SKM-1 treated with dmso at 0.1 percent for 144 hours (cell line): ENCODE data around the gene THEMIS.
"Not testable (repeated sequence)": the region's sequence is repeated elsewhere in the genome, so short reads cannot be mapped to it uniquely, and the experiment has no call there.

Source experiments
- DNase-seq: peaks from one replicate; lab custom pipeline; 2025; ENCODE audit not compliant: unreplicated experiment; lab: John Stamatoyannopoulos, UW

THEMIS gene

DNA sequence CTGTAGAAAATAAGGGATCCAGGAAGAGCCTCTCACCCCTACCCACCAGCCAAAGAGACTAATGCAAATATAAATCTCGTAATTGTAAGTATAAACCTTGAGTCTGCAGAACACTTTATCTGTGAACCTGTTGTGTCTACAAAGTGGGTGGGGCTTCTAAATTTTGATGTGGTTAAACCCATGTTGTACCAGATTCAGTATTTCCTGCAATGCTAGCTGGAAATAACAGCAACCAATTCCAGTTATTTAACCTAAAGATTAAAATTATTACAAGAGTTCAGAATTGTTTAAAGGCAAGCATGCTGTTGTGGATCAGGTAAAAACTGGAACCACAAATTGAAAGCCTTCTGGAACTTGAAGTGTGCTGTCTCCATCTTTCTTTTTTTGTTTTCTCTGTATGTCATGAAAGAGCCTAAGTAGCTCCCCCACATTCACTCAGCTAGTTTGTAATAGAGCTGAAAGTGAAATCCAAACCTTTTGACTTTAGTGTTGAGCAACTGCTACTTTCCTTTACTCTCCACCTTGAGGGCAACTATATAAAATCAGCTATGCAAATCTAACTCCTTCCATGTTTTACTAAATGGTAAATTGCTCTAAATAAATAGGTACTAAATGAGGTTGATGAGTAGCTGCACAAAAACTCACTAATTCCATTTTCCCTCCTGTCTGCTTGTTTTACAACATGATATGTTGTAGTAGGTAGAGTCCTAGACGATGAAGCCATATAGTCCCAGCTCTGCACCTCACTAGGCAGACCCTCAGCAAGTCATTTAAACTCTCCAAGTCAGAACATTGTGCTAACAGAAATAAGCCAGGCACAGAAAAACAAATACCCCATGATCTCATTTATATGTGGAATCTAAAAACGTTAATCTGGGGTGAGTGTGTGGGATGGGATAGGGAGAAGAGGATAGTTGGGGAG is 17.9 kb upstream of the THEMIS start:
- DNase-seq: no peak

DNA sequence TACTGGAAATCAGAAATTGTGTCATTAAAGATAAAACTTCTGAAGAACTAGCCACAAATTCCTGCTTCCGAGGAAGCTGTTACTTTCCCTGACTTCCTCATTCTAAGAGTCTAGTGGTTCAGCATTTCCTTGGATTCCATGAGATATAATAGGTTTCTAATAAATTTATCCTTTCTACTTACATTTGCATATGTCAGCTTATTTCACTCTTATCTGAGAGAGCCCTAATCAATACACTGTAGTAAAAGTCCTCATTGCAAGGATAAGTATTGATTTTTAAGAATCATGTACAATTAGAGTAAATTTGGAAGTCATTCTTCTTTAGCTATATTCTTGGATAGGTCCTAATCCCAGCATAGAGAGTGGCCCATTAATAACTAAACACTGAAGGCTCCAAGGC is 16.9 kb upstream of the THEMIS start:
- DNase-seq: no peak

DNA sequence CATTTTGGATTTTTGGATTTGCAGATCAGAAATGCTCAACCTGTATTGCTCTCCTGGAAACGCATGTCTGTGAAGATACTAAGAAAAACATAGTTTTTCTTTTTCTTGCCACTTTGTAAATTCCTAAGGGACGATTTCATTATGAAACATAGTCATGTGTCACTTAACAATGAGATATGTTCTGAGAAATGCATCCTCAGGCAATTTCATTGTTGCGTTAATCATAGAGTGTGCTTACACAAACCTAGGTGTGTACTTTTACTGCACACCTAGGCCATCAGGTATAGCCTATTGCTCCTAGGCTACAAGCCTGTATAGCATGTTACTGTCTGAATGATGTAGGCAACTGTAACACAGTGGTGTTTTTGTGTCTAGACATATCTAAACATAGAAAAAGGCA is 13.4 kb upstream of the THEMIS start:
- no peak for DNase-seq

DNA sequence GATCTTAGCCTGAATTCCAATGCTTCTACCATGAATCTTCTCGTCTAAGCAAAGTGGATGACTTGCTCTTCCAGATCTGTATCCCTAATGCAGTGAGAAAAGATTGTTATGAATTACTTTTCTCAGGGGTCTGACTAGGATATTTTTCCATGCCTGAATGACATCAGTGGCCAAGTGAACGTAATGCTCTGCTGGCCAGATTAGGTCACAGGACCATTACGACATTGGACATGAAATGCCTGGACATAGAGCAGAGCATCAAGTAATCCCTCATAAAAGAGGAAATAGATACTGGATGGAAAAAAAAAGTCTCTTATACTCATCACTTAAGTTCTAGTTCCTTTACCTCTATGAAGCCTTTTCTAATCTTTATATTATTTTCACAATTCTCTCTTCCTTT is 12.1 kb upstream of the THEMIS start:
- DNase-seq: no peak

DNA sequence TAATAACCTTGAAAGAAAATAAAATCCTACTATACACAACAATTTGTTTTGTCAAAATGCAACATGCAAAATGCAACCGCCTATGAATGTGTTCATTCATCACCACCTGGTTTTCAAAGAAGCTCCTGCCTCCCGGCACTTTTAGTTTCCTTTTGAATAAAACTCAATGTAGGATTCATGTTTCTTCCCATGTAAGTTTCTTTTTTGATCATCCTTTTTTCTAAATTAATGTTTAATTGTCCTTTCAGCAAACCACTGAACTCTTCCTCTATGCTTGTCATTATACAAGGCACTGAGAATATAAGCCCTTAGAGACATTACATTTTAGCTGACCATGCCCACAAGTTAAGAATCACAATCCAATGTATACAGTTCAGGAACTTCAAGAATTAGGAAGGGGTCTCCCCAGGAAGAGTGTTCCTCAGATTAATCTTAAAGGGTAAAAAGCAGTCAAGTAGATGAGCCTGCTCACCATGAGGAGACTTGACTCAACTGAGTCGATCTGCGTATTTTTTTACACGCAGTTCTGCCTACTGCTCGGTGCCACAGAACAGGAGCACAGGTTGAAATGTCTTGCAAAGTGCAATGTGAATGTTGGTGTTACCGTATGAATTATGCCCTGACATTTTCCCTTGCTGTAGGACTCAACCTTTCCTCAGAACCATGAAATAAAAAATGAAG is 7.2 kb upstream of the THEMIS start:
- DNase-seq: no peak

DNA sequence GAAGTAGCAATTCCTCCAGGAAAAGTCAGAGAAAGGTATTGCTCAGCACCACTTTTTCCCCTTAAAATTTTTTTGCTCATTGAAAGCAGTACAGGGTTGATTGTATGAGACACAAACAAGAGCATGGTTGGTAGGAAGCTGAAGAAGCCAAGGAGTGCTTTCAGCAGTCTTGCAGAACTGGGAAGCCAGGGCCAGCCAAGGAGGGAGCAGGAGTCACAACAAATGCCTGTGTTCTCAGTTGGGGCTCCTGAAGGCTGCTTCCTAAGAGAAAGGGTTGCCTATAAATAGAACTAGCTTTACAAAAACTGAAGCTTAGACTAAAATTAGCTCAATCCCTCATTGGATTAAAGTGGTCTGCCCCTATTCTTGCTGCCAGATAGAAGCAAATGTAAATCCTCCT is 3.3 kb upstream of the THEMIS start:
- DNase-seq: no peak

DNA sequence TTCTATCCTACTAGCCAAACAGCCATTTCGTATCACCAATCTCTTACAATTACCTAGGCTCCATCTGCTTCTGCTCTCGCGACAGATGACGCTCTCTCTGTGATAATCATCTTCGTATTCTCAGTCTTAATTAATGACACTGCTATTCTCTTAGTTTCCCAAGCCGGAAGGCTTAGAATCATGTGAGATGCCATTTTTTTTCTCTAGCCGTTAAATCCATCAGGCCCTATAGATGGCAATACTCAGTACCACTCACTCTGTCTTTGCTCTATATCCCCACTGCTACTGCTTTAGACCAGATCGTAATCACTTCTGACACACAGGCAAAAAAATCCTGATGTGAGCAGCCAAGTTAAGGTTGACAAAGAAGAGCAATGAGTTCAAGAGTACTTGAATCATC is 2.1 kb upstream of the THEMIS start:
- no peak for DNase-seq

DNA sequence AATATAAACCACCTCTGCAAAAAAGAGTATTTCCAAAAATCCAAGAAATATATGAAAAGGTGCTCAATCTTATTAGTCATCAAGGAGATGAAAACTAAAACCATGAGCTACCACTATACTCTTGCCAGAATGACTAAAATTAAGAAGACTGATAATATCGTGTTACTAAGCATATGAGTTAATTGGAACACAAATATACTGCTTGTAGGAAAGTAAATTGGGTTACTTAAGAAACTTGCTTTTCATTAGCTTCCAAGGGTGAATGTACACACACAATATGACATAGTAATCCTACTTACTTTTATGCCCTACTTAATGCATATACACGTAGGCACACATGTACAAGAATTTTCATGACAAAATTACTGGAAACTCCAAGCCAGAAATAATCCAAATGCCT is 3.4 kb downstream of the THEMIS start:
- DNase-seq: no peak

DNA sequence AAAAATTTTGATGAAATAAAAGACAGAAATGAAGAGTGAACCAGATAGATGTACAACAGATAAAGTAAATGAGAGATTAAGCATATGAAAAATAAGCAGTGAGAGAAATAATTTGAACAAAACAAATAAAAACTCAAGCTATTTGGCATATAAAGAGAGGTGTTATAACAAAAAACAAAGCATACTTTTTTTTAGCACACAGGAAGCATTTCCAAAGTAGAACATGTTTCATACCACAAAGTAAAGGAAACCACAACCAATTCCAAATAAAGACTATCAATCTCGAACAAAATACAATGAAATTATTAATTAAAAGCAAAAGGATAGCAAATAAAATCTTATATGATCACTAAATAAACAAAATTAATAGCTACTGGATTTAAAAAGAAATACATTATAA is 6.8 kb downstream of the THEMIS start:
- DNase-seq: no peak

DNA sequence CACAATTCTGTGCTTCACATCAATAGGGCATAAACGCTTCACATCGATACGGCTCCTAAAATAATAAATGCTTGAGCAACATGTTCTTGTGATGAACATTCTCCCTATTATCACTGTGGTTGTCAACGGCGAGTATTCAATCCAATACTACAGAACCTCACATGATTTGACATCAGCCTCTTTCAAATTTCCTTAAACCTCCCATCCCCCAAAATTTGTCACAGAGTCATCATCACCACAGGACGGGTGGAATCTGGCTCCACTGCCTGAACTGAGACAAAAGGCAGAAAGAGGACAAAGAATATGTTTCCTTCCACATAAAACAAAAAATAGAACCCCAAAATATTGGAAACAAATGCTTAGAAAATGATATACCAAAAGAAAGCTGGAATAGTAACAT is 7.3 kb downstream of the THEMIS start:
- no peak for DNase-seq

DNA sequence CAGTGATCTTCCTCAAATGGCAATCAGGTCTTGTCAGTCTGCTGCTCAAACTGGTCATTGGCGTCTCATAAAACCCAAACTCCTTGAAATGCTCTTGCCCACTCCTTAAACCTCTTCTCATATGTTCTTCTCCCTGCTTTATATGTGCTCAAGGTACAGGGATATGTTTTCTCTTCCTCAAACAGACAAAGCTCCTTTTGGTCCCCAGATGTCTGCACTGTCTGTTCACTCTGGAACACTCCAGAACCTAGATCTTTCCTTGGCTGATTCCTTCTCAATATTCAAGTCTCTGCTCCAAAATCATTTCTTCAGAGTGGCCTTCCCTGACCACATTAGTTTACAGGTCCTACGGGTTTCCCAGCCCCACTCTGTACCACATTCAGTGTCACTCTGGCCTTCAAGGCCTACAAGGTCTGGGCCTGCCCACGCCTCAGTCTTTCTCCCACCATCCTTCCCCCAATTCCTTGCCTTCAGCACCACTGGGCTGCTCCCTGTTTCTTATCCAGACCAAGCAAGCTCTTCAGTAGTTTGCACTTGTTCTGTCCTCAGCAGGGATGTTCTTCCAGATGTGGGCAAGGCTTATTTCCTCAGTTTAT is 9.0 kb downstream of the THEMIS start:
- DNase-seq: no peak

DNA sequence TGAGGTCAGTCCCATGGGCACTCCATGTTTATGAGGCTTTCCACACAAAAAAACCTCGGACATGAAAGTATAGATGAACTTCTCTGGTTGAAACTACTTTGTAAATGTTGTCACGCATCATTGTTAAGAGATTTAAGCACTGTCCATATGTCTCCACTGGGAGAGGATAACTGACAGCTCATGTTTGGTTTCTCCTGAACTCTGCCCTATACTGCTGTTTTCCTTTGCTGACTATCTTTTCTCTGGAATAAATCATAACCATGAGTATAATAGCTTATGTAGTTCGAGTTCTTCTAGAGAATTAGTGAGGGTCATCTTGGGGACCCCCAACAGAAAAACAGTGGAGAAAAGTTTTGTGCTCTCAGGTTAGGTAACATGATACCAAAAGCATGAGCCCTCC is 14.3 kb downstream of the THEMIS start:
- no peak for DNase-seq

DNA sequence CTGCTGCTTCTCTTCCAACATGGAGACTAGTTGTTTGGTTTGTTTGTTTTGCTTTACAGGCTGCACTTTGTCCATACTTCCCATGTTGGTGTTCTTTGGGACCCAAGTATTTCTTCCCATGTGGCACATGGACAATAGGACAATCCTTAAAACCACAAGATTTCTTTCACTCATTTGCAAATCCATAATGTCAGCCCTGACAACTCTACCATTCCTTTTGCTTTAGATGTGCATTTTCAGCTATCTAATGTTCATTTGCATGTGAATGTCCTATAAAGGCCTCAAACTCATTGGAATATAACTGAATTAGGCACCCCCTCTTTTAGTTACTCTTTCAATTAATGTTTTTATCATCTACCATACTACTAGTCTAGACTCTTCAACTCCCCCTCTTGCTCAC is 16.7 kb downstream of the THEMIS start:
- no peak for DNase-seq

DNA sequence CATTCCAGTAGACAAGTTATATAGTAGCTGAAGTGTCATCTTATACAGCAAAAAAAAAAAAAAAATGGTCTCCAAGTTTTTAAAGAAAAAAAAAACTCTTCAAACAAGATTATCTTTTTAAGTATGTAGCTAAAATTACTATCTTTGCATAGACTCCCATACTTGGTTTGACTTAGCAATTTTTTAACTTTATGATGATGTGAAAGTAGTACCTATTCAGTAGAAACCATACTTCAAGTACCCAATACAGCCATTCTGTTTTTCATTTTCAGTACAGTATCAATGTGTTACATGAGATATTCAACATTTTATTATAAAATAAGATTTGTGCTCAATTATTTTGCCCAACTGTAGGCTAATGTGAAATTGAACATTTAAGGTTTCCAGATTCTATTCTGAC is 18.9 kb downstream of the THEMIS start:
- not testable (repeated sequence) for DNase-seq

DNA sequence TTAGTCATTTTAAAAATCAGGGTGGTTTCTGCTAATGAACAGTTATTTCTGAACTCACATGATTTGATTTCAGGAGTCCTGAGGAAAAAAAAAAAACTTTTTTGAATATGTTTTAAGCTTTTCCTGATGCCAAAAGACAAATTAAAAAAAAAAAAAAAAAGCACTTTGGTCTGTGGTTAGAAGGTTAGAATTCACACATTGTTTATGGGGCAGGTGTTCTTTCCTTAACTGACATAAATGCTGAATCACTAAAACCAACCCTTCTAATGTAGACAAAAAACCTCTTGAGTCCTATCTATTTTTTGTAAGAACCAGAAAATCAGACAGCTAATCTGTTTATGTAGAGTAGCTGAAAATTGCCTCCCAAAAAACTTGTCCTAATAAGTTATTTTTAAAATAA is 20.4 kb downstream of the THEMIS start:
- DNase-seq: no peak

DNA sequence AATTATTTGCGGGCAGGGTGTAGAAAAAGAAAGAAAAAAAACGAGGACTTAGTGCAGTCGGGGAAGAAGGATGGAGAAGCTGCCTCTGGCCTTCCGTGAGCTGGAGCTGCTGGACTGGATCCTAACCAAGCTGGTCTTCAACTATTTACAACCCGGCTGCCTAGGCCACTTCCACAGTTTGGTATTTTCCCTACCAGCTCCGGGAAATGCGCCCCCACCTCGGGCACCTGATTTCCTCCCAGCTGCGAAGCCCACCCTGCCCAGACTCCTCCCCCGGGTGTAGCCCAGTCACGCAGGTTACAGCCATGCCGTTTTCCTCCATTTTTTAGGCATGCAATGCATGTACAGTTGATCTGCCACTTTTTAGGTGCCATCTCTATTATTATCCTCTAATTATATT is 21.2 kb downstream of the THEMIS start:
- DNase-seq: no peak

DNA sequence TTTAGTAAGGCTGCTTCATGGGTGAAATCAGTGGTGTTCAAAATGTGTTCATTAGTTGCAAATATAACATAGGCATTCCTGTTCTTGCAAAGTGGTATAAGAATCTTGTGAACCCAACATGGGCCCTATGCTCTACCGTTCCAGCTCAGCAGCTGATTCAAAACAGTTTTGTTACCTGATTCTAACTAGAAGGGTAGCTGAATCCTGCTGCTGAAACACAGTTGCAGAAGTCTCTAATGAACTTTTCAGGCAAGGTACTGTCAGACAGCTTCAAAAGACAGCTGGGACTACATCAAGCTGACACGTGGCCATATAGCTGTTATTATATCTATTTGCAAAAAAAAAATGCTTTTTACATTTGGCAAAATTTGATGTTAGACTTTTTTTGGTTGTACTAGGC is 22.7 kb downstream of the THEMIS start:
- no peak for DNase-seq

DNA sequence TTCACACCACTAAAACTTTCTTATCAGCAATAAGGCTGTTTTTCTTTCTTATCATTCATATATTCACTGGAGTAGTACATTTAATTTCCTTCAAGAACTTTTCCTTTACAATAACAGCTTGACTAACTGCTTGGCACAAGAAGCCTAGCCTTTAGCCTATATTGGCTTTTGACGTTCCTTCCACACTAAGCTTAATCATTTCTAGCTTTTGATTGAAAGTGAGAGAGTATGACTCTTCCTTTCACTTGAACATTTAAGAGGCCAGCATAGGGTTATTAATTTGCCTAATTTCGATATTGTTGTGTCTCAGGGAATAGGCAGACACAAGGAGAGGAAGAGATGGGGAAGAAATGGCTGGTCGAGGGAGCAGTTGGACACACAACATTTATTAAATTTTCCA is 23.6 kb downstream of the THEMIS start:
- DNase-seq: no peak

DNA sequence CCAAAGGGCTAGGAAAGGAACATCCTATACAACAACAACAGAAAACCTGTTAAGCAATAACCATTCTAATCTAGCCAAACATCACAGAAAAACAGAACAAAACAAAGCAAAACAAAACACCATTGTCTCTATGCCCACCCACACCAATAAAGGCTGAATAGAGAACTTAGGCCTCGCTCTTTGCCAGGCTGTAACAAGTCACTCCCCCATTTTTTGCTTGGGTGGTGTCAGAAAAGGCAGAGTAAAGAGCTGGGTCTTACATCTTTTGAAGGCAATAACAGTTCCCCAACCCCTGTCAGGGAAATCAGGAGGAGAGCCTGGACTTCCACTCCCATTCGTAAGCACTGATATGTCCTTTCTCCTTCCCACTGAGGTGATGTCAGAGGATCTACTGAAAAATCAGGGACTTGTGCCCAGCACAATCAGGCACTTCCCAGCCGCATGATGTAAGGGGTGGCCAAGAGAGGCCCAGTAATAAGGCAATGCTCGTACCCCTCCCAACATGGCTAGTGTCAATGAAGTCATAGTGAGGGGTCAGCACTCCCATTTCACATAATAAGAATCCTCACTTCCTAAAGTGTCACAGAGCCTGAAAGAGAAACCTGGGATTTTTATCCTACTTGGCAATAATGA is 31.0 kb downstream of the THEMIS start:
- DNase-seq: no peak

DNA sequence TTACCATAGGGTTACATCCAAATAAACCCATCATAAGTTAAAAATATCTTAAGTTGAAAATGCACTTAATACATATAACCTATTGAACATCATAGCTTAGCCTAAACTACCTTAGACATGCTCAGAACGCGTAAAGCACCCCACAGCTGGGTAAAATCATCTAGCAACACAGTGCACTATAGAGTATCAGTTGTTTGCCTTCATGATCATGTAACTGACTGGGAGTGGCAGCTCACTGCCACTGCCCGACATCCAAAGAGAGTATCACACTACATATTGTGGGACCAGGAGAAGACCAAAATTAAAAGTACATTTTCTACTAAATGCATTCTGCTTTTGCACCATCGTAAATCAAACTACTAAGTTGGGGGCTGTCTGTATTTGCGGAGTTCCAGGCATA is 31.7 kb downstream of the THEMIS start:
- DNase-seq: no peak

DNA sequence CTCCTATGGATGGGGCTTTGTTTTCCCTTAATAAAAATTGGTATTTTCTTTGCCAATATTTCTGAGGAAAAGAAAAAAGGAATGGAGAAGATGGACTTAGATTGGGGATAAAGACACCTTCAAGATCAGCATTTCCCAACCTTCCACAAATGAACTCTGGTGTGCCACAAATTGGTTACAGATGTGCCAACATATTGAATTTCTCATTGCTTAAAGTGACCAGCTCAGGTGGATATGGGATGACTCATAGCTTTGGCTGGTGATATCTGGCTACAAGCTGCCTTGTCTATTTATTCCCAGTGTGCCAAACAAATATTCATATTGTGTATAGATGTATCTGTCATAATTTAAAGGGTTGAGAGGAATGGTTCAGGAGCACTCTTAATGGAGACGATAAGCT is 32.5 kb downstream of the THEMIS start:
- no peak for DNase-seq

DNA sequence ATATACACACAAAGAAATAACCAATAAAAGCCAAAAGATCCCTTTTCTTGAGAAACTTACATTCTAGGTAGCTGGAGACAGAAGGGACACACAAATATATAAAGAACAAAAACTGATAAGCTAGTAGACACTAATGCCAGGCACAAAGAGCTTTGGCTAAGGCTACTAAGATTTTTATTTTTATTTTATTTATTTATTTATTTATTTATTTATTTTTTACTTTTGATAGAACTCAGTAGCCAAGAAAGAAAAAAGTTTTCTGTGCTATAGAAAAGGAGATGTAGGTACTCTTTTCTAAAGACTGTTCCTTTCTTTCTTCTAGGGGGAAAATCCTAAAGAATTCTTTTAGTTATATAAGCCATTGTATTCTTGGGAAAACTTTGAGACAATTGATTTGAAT is 34.1 kb downstream of the THEMIS start:
- no peak for DNase-seq
